Astrocyte of the hippocampus (primary cell): ENCODE results near the gene TFAP2C.
"Not testable (repeated sequence)": the region's sequence is repeated elsewhere in the genome, so short reads cannot be mapped to it uniquely, and the experiment has no call there.

ENCODE experiments used
- DNase-seq: peaks from one replicate; pipeline ENCODE4 v3.0.0; 2011; ENCODE audit warnings: low read depth, low spot score

The TFAP2C gene

DNA sequence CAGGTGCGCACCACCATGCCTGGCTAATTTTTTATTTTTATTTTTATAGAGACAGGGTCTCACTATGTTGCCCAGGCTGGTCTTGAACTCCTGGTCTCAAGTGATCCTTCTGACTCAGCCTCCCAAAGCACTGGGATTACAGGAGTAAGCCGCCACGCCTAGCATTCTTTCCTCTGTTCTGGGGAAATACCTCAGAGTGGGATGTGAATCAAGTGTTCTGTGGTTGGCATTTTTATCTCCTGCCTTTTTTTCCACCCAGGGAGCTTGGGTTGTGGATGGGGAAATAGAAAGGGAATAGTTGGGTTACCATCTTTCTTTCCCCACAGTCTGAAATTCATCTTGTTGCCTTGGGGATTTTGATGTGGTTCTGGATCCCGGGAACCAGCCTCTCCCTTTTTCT is 24.1 kb downstream of the TFAP2C start:
- peak; percentile 56 for DNase-seq

DNA sequence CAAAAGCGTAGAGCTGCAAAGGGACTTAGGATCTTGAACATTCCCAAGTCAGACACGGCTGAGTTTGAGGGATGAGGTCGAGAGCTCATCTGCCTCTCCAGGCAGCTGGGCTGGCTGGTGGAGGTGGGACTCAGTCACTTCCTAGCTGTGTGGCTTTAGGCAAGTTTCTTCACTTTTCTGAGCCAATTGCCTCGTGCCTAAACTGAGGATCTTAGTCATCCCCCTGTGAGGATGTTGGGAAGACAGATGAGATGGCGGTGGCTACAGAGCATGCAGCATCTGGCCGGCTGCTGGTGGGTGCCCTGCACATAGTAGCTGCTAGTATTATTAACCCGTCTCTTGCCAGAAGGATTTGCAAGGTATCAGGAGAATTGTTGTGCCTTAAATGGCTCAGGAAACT is 27.5 kb downstream of the TFAP2C start:
- DNase-seq: no peak

DNA sequence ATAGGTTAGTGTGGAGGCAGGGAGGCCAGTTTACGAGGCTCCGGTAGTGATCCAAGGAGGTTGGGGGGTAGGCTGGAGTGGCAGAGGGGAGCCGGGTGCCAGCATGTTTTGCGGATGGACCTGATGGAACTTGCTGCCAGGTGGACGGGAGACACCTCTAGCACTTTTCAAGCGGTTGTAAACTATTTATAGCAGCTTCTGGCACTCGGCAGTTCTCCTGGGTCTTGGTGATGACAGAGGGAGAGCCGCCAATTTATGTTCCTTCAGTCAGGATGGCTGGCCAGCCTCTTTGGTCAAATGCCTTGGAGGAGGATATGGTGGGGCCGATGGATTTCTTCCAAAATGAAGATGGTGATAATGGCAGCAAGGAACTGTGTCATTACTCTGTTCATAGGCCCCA is 28.8 kb downstream of the TFAP2C start:
- DNase-seq: no peak

DNA sequence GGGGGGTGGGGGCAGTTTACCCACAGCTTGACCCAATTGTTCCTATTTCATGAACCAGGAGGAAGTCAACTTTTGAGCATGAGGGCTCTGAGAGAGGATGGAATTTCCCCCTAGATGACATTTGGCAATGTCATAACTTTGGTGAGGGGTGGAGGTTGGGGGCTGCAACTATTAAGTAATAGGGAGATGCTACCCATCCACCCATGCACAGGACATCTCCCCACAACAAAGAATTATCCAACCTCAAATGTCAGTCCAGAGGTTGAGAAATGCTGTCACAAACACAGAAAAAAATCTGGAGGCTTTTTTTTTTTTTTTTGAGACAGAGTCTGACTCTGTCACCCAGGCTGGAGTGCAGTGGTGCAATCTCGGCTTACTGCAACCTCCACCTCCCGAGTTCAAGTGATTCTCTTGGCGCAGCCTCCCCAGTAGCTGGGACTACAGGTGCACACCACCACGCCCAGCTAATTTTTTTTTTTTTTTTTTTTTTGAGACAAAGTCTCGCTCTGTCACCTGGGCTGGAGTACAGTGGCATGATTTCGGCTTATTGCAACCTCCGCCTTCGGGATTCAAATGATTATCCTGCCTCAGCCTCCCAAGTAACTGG is 29.3 kb downstream of the TFAP2C start:
- not testable (repeated sequence) for DNase-seq

DNA sequence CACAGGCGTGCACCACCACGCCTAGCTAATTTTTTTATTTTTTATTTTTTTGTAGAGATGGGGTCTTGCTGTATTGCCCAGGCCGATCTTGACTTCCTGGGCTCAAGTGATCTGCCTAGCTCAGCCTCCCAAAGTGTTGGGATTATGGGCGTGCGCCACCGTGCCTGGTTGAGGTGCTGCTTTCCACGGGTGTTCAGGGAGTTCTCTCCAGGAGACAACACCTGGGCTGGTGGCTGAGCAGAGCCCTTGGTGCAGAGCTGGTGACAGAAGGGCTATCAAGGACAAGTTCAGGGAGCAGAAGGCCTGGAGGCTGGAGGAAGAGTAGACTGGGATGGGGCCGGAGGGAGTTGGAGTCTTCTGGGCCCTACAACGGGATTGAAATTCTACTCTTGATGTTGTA is 34.6 kb downstream of the TFAP2C start:
- DNase-seq: no peak

DNA sequence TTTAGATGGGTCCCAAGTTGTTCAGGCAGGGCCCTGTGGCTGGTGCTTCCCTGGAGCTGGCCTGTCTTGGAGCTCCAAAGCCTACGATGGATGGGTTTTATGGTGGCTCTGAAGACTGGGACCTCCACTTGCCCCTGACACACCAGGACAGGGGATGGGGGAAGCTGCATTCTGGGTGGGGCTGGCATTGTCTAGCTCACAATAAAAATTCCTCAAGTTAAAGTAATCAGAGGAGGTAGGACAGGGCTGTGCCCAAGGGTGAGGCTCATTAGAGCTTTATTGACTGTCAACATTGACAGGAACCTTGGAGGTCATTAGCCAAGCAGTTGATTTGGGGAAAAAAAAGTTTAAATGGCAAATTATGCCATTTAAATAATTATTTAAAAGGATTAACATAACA is 35.7 kb downstream of the TFAP2C start:
- DNase-seq: no peak

DNA sequence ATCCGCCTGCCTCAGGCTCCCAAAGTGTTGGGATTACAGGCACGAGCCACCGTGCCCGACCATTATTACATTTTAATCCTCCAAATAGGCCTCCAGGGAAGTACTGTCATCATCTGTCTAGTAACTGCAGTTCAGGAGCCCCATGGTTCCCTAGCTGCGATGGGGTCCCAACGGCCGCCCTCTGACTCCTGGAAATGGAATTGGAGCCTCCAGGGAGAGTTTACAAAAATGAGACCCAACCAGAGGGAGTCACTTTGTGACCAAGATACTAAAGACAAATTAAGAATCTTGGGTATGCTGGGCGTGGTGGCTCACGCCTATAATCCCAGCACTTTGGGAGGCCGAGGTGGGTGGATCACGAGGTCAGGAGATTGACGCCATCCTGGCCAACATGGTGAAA is 36.7 kb downstream of the TFAP2C start:
- DNase-seq: no peak

DNA sequence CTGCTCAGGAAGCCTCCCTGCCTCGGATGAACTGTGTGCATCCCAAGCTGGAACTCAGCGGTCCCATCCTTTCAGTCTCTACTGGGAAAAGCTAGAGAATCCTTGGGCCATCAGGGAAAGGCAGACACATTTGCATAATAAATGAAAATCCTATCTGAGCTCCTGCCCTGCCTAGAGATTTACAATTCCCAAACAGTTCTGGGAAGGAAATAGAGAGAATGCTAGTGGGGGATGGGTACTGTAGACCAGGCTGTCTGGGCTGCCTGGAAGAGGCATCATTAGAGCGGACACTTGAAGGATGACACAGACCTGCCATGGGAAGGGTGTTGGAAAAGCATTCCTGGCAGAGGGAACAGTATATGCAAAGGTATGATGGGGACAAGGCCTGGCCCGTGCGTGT is 44.3 kb downstream of the TFAP2C start:
- no peak for DNase-seq

DNA sequence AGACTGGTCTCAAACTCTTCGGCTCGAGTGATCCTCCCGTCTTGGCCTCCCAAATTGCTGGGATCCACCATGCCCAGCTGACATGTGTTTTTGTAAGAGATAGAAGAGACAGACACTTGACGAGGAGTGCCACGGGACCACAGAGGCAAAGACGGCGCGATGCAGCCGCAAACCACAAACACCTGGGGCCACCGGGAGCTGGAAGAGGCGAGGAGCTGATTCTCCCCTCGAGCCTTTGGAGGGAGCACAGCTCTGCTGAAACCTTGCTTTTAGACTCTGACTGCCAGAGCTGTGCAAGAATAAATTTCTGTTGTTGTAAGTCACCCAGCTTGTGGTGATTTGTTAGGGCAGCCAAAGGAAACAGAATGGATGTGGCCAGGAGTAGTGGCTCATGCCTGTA is 46.9 kb downstream of the TFAP2C start:
- peak; percentile 27 for DNase-seq

DNA sequence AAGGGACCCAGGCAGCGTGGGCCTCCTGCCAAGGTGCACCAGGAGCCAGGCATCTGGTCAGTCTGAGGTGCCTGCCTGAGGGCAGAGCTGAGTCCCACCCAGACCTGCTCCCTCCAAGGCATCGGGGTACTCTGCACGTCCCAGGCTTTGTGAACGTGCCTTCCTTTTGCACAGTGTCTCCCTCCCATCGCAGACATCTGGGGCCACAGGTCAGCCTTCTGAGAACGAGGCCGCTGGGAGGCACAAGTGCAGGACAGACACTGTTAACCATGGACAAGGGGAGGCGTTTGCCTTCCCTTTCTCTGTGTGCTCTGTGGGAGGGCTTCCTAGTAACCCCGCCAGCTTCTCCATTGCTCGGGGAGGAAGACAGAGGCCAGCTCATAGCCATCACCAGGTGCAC is 47.6 kb downstream of the TFAP2C start:
- no peak for DNase-seq

DNA sequence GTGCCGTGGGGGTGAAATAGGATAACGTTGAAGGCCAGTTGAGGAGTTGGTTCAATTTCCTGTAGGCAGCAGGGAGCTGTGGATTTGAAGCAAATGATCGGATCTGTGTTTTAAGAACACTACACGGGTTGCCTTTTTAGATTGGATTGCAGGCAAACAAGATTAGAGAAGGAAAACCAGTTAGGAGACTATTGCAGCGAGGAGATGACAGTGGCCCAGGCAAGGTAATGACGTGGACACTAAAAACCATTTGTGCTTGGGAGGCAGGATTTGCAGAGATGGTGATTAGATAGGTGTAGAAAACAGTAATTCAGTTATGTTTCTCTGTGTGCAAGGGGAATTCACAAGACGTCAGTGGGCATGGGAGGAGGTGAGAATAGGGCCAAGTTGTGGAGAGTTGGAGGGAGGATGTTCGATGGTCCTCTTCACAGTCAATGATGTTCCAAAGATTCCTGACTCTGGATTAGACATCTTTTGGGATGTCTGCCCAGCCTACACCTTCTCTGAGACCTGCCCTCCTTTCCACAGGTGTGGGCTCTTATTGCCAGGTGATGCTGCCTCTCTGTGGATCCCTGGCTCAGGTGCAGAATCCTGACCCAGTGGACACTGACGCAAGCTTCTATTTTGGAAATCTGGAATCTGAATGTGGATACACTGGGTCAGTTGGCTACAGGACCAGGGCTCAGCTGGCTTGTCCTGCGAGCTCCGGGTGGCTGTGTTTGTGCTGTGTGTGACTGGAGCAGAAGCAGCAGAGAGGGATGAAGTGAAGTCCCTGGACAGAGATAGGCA is 54.2 kb downstream of the TFAP2C start:
- DNase-seq: no peak

DNA sequence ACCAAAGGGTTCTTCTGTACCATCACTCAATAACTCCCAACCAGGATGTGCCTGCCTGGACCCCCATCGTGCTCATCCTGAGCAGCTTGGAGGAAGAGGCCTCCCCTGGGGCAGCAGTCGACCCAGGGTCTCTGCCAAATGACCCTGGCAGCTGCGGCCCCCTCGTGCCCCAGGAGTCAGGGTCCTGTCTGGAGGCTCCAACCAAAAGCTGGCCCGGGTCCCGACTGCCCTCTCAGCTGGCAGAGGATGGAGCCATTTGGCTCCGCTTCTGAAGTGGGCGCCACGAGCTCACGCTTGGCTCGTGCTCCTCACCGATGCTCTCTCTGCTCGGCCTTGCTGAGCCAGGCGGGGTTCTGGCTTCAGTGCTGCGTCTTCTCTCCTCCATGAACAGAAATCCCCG is 56.8 kb downstream of the TFAP2C start:
- no peak for DNase-seq

DNA sequence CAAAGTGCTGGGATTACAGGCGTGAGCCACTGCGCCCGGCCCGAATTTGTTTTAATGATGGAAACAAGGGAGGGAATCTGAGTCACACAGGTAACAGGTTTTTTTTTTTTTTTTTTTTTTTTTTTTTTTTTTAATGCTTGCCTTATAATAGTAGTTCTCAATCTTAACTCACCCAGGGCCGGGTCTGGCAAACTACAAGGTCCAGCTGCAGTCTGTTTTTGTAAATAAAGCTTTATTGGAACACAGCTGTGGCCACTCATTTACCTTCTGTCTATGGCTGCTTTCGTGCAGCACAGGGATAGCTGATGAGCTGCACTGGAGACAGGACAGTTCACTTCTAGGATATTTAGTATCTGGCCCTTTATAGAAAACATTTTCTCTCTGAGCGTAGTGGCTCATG is 58.0 kb downstream of the TFAP2C start:
- no peak for DNase-seq

DNA sequence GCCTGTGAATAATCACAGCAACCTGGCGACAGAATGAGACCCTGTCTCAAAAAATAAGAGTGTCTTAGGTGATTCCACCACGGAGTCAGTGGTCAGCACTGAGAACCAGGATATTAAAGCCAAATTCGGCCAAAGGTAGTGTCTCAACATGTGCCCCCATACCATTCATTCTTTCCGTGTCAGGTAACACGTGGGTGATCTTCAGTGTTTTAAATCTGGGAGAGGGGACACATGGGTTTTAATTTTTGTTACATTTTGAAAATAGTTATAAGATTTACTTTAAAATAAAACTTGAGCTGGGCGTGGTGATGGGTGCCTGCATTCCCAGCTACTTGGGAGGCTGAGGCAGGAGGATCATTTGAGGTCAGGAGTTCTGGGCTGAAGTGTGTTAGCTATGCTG is 59.0 kb downstream of the TFAP2C start:
- no peak for DNase-seq
